Astrocyte (in vitro differentiated cells and primary cell): ENCODE data around the gene MSRB2. TPM values are rescaled to one million over a fixed set of nuclear protein-coding genes. Genes with fewer than 3 reads are reported as not detected.

ENCODE experiments used
- DNase-seq: peaks from one replicate; pipeline ENCODE4 v3.0.0-alpha.2; 2010; ENCODE audit warnings: low read depth
- FAIRE-seq: peaks from 2 replicates; lab custom pipeline; 2011; peaks lifted over from hg19 to GRCh38; lab: Jason Lieb, UNC
- H2AFZ ChIP-seq: 2 replicates; pipeline ENCODE4 v1.6.0; 2012; ENCODE audit warnings: low read depth, low read length, inconsistent platforms
- H3K27ac ChIP-seq: 2 replicates; pipeline ENCODE4 v1.5.1; 2011; ENCODE audit warnings: low read depth, low read length, inconsistent platforms
- H3K27me3 ChIP-seq: 2 replicates; pipeline ENCODE4 v1.6.0; 2011; ENCODE audit warnings: low read length, inconsistent platforms; ENCODE audit not compliant: insufficient read depth
- H3K36me3 ChIP-seq: 2 replicates; pipeline ENCODE4 v1.5.1; 2011; ENCODE audit warnings: low read length, inconsistent platforms; ENCODE audit not compliant: insufficient read depth
- H3K4me1 ChIP-seq: 2 replicates; pipeline ENCODE4 v1.5.1; 2011; ENCODE audit warnings: low read length, inconsistent platforms; ENCODE audit not compliant: insufficient read depth
- H3K4me2 ChIP-seq: 2 replicates; pipeline ENCODE4 v1.6.0; 2012; ENCODE audit warnings: low read length, inconsistent platforms
- H3K4me3 ChIP-seq: 2 replicates; pipeline ENCODE4 v1.5.1; 2011; ENCODE audit warnings: low read depth, mild to moderate bottlenecking, low read length, inconsistent platforms; ENCODE audit not compliant: insufficient read depth
- H3K79me2 ChIP-seq: 2 replicates; pipeline ENCODE4 v1.6.0; 2012; ENCODE audit warnings: mild to moderate bottlenecking, low read length, inconsistent platforms; ENCODE audit not compliant: insufficient read depth
- H3K9ac ChIP-seq: 2 replicates; pipeline ENCODE4 v1.6.0; 2012; ENCODE audit warnings: mild to moderate bottlenecking, low read length, inconsistent platforms
- H3K9me3 ChIP-seq: 2 replicates; pipeline ENCODE4 v1.5.1; 2012; ENCODE audit warnings: low read depth, mild to moderate bottlenecking, low read length, inconsistent platforms; ENCODE audit not compliant: insufficient read depth
- H4K20me1 ChIP-seq: 2 replicates; pipeline ENCODE4 v1.6.0; 2012; ENCODE audit warnings: low read length, inconsistent platforms; ENCODE audit not compliant: insufficient read depth
- H3K27ac Mint-ChIP-seq: one replicate; pipeline ENCODE4 v1.8.0; 2021; ENCODE audit warnings: mild to moderate bottlenecking, mixed read lengths; ENCODE audit not compliant: unreplicated experiment
- H3K27me3 Mint-ChIP-seq: one replicate; pipeline ENCODE4 v1.8.0; 2021; ENCODE audit warnings: low read depth, mixed read lengths; ENCODE audit not compliant: unreplicated experiment
- H3K36me3 Mint-ChIP-seq: one replicate; pipeline ENCODE4 v1.8.0; 2021; ENCODE audit warnings: low read depth, mixed read lengths; ENCODE audit not compliant: unreplicated experiment
- H3K4me1 Mint-ChIP-seq: one replicate; pipeline ENCODE4 v1.8.0; 2021; ENCODE audit warnings: low read depth, mixed read lengths; ENCODE audit not compliant: unreplicated experiment
- H3K4me3 Mint-ChIP-seq: one replicate; pipeline ENCODE4 v1.8.0; 2021; ENCODE audit warnings: mild to moderate bottlenecking, moderate library complexity, mixed read lengths; ENCODE audit not compliant: unreplicated experiment
- H3K9me3 Mint-ChIP-seq: one replicate; pipeline ENCODE4 v1.8.0; 2021; ENCODE audit warnings: mild to moderate bottlenecking, mixed read lengths; ENCODE audit not compliant: unreplicated experiment
- EZH2 ChIP-seq: IDR thresholded peaks from 2 replicates; pipeline ENCODE4 v1.6.1; 2012; ENCODE audit warnings: mild to moderate bottlenecking, low read length, inconsistent platforms; ENCODE audit not compliant: insufficient read depth
- total RNA-seq: library from RNA; stranded (reverse); gene quantifications from 2 replicates; pipeline ENCODE4 v1.2.1, GENCODE V29; 2021
- TF ChIP-seq, protein P1 (sequence below): IDR thresholded peaks from 2 replicates; pipeline ENCODE4 v1.5.1; 2011; ENCODE audit warnings: low read depth, mild to moderate bottlenecking, inconsistent platforms, low read length, moderate library complexity; ENCODE audit not compliant: insufficient read depth

Gene MSRB2
- total RNA-seq, 1 donor from 2014 or later: 18.9 TPM

DNA sequence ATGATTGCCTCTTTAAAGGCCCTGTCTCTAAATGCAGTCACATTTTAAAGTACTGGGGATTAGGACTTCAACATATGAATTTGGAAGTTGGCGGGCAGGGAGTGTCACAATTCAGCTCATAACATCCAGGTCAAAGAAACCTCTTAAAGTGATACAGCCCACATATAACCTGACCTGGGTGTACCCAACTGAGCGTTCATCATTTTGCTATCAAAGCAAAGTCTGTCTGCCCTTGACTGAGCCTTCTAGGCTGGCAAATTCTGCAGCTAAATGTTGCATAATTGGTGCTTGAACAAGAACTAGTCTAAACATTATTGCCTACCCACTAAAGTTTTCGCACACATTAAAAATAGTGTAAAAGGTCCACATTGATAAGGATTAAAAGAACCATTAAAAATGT lies 3.7 kb downstream of the MSRB2 start:
- Histone ChIP-seq H3K79me2 (peaks cover 10% of the 10 kb centered on the region), H3K4me3 (no peak overlapping the region), H3K9me3 (no peaks in the 10 kb centered on the region), H3K4me2 (no peak overlapping the region), H3K27me3 (no peaks in the 10 kb centered on the region), H2AFZ (no peak overlapping the region), H4K20me1 (no peaks in the 10 kb centered on the region), H3K27ac (no peak overlapping the region), H3K4me1 (peaks cover 2% of the 10 kb centered on the region), H3K36me3 (no peaks in the 10 kb centered on the region), H3K9ac (no peak overlapping the region)
- Mint-ChIP-seq H3K27ac (no peak overlapping the region), H3K4me3 (no peak overlapping the region), H3K27me3 (no peaks in the 10 kb centered on the region), H3K4me1 (peaks cover 6% of the 10 kb centered on the region), H3K9me3 (peaks cover 3% of the 10 kb centered on the region), H3K36me3 (peaks cover 2% of the 10 kb centered on the region)
- FAIRE-seq (no peak), DNase-seq (no peak)
- no peak for TF ChIP-seq EZH2
- TF ChIP-seq, protein P1, sequence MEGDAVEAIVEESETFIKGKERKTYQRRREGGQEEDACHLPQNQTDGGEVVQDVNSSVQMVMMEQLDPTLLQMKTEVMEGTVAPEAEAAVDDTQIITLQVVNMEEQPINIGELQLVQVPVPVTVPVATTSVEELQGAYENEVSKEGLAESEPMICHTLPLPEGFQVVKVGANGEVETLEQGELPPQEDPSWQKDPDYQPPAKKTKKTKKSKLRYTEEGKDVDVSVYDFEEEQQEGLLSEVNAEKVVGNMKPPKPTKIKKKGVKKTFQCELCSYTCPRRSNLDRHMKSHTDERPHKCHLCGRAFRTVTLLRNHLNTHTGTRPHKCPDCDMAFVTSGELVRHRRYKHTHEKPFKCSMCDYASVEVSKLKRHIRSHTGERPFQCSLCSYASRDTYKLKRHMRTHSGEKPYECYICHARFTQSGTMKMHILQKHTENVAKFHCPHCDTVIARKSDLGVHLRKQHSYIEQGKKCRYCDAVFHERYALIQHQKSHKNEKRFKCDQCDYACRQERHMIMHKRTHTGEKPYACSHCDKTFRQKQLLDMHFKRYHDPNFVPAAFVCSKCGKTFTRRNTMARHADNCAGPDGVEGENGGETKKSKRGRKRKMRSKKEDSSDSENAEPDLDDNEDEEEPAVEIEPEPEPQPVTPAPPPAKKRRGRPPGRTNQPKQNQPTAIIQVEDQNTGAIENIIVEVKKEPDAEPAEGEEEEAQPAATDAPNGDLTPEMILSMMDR: no peak

DNA sequence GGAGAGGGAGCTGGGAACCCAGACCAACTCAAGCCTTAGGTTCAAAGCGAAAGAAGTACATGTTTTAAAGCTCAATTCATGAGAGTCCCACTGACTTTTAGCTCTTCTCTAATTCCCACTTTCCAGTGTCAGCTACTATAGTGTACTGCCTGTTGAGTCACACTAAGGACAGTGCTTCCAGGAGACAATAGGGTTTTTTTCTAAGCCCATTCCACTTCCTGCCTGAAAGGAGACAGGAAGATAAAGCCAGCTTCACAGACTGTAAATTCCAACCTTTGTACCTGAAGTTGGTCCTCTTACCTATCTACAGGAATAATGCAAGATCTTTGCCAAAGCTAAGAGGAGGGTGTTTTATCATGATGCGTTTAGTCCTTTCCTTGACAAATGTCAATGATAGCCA lies 4.4 kb downstream of the MSRB2 start:
- H3K27ac ChIP-seq: no peak overlapping the region
- FAIRE-seq (no peak), DNase-seq (peak; percentile 2)
- H3K9me3 ChIP-seq: no peaks in the 10 kb centered on the region
- H3K79me2 ChIP-seq: peaks cover 10% of the 10 kb centered on the region
- H3K4me1 ChIP-seq: peaks cover 2% of the 10 kb centered on the region
- peak overlapping the region; percentile 44 for H3K4me2 ChIP-seq
- Mint-ChIP-seq H3K4me1 (peaks cover 6% of the 10 kb centered on the region), H3K27me3 (no peaks in the 10 kb centered on the region), H3K9me3 (peaks cover 3% of the 10 kb centered on the region), H3K27ac (no peak overlapping the region), H3K36me3 (peaks cover 10% of the 10 kb centered on the region), H3K4me3 (no peak overlapping the region)
- H3K27me3 ChIP-seq: no peaks in the 10 kb centered on the region
- no peak for TF ChIP-seq EZH2
- TF ChIP-seq, protein P1: no peak
- no peaks in the 10 kb centered on the region for H4K20me1 ChIP-seq
- H3K36me3 ChIP-seq: no peaks in the 10 kb centered on the region
- H3K4me3 ChIP-seq: no peak overlapping the region
- peak overlapping the region; percentile 17 for H2AFZ ChIP-seq
- no peak overlapping the region for H3K9ac ChIP-seq

GRCh38 chr10:23100331-23101030 lies 5.1 kb downstream of the MSRB2 start:
- Histone ChIP-seq H3K4me1 (peaks cover 2% of the 10 kb centered on the region), H3K79me2 (peaks cover 10% of the 10 kb centered on the region), H3K27me3 (no peaks in the 10 kb centered on the region), H3K36me3 (no peaks in the 10 kb centered on the region), H3K4me2 (no peak overlapping the region), H3K9me3 (no peaks in the 10 kb centered on the region), H3K27ac (no peak overlapping the region), H4K20me1 (no peaks in the 10 kb centered on the region), H3K4me3 (no peak overlapping the region), H2AFZ (no peak overlapping the region), H3K9ac (no peak overlapping the region)
- Mint-ChIP-seq H3K4me1 (peaks cover 6% of the 10 kb centered on the region), H3K36me3 (peaks cover 12% of the 10 kb centered on the region), H3K4me3 (no peak overlapping the region), H3K27ac (no peak overlapping the region), H3K27me3 (no peaks in the 10 kb centered on the region), H3K9me3 (peaks cover 3% of the 10 kb centered on the region)
- FAIRE-seq (no peak), DNase-seq (no peak)
- TF ChIP-seq EZH2: no peak
- TF ChIP-seq, protein P1: no peak
